Measurements from ENCODE around the gene EYA2. TPM values are rescaled to one million over a fixed set of nuclear protein-coding genes. Genes with fewer than 3 reads are reported as not detected.

The EYA2 gene
- total and polyA plus RNA-seq, 2 donors (not counting 3 experiments of a cell fraction or from before 2014, with no cell fraction given): not detected

DNA sequence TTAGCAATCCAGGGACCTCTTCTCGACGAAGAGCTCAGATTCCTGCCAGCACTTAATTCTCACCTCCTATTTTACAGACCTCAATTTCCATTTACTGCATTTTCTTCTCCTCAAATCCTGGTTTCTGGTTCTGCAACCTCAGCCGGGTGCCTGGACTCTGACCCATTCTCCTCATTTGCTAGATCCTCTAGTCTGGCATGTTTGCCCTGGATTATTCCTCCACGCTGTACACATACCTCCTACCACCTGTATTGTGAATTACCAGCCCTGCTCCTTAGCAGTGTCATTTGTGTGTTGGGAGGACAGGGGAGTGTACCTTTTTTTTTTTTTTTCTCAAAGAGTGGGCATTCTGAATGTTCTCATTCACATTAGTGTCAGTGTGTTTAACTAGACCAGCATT is 257.4 kb downstream of the EYA2 start:
- H3K9me3 ChIP-seq (replicated peaks; ENCODE audit: control insufficient read depth, insufficient read depth, low read length): no peaks in the 10 kb centered on the region
- intact Hi-C loops (cut with micrococcal nuclease): no loop called here
- no peak overlapping the region for H3K9ac ChIP-seq (replicated peaks; ENCODE audit: extremely low read depth, insufficient read depth, low read length)
- TF ChIP-seq, protein P1, sequence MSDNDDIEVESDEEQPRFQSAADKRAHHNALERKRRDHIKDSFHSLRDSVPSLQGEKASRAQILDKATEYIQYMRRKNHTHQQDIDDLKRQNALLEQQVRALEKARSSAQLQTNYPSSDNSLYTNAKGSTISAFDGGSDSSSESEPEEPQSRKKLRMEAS (IDR thresholded peaks at IDR 0.05; ENCODE audit: insufficient read depth, insufficient read length): no peak
- TF ChIP-seq JUN (IDR thresholded peaks at IDR 0.05; ENCODE audit: borderline replicate concordance, insufficient read depth, insufficient read length, low read depth): no peak
- TF ChIP-seq, protein P2, sequence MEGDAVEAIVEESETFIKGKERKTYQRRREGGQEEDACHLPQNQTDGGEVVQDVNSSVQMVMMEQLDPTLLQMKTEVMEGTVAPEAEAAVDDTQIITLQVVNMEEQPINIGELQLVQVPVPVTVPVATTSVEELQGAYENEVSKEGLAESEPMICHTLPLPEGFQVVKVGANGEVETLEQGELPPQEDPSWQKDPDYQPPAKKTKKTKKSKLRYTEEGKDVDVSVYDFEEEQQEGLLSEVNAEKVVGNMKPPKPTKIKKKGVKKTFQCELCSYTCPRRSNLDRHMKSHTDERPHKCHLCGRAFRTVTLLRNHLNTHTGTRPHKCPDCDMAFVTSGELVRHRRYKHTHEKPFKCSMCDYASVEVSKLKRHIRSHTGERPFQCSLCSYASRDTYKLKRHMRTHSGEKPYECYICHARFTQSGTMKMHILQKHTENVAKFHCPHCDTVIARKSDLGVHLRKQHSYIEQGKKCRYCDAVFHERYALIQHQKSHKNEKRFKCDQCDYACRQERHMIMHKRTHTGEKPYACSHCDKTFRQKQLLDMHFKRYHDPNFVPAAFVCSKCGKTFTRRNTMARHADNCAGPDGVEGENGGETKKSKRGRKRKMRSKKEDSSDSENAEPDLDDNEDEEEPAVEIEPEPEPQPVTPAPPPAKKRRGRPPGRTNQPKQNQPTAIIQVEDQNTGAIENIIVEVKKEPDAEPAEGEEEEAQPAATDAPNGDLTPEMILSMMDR (IDR thresholded peaks at IDR 0.05; ENCODE audit: extremely low read depth in 1 of 2, insufficient read depth in 1 of 2, low read depth in 1 of 2, low read length in 2 of 2): no peak
- TF ChIP-seq POLR2AphosphoS5 (IDR thresholded peaks at IDR 0.05; ENCODE audit: insufficient read depth, low read depth, low read length): no peak
- no peak for TF ChIP-seq FOS (IDR thresholded peaks at IDR 0.05; ENCODE audit: borderline replicate concordance, insufficient read depth, low read length)
- no peak for TF ChIP-seq MYC (IDR thresholded peaks at IDR 0.05; ENCODE audit: low read depth, low read length)
- no peak for TF ChIP-seq EZH2 (IDR thresholded peaks at IDR 0.05; ENCODE audit: borderline replicate concordance, low read depth, low read length, severe bottlenecking)
- TF ChIP-seq GATA2 (IDR thresholded peaks at IDR 0.05; ENCODE audit: insufficient read depth, insufficient read length, low read depth, low read length): no peak
- TF ChIP-seq POLR2A (IDR thresholded peaks at IDR 0.05; ENCODE audit: low read depth, low read length): no peak
- dilution Hi-C loops (cut with MboI; ENCODE audit: extremely low pct_ligation_motif_present, low sequenced_read_pairs): no loop called here
- no peak overlapping the region for H3K27ac ChIP-seq (ENCODE audit: insufficient read depth, low read depth, low read length)
- ChIA-PET CTCF (interaction anchor here (1.9 kb wide), 1 partner anchor 399 kb away, joined by 6 read pairs; no protein-coding TSS in a partner anchor), POLR2A (no interaction called here)
- H3K4me3 ChIP-seq (replicated peaks in 1 of 3; ENCODE audit: insufficient read depth in 1 of 3, low read depth in 1 of 3, low read length in 3 of 3): no peak overlapping the region
- DNase-seq (ENCODE audit: low read depth, low spot score) (no peak), FAIRE-seq (no peak)
- no peaks in the 10 kb centered on the region for H3K4me1 ChIP-seq (ENCODE audit: control insufficient read depth, extremely low read depth, insufficient read depth, low read length)
- H3K27me3 ChIP-seq (ENCODE audit: control insufficient read depth in 2 of 2, insufficient read depth in 2 of 2, low read length in 2 of 2): no peaks in the 10 kb centered on the region
- H3K36me3 ChIP-seq (ENCODE audit: control insufficient read depth in 2 of 2, extremely low read depth in 1 of 2, insufficient read depth in 2 of 2, low read length in 2 of 2): no peaks in the 10 kb centered on the region
- H3K79me2 ChIP-seq (ENCODE audit: control insufficient read depth, insufficient read depth, low read length): no peaks in the 10 kb centered on the region
- no peak overlapping the region for H3K4me2 ChIP-seq (ENCODE audit: insufficient read depth, low read length)
- no peaks in the 10 kb centered on the region for H3K9me1 ChIP-seq (replicated peaks; ENCODE audit: control insufficient read depth, extremely low read depth, insufficient read depth, low read length)
- H2AFZ ChIP-seq (ENCODE audit: low read depth, low read length): no peak overlapping the region
- no peaks in the 10 kb centered on the region for H4K20me1 ChIP-seq (replicated peaks; ENCODE audit: control insufficient read depth, extremely low read depth, insufficient read depth, low read length)
- no TSS peak for BruUV-seq (replicated peaks)

All from endothelial cell of umbilical vein (primary cell).